HepG2 (cell line): Measurements from ENCODE around the gene ANGPTL2.

Experiments
- BRD4 ChIP-seq: sonication (generic); formaldehyde crosslinking; IDR thresholded peaks from 2 replicates; pipeline ENCODE4 v1.4.0; 2020; ENCODE audit warnings: missing genetic modification reagents
- EED ChIP-seq: sonication (generic); formaldehyde crosslinking; IDR thresholded peaks from 2 replicates; pipeline ENCODE4 v1.5.0; 2020; ENCODE audit warnings: mild to moderate bottlenecking, missing genetic modification reagents
- GPBP1L1 ChIP-seq: sonication (generic); formaldehyde crosslinking; IDR thresholded peaks from 2 replicates; pipeline ENCODE4 v1.5.0; 2020; ENCODE audit warnings: mild to moderate bottlenecking, missing genetic modification reagents
- MTF1 ChIP-seq: sonication (generic); formaldehyde crosslinking; IDR thresholded peaks from 2 replicates; pipeline ENCODE4 v1.5.0; 2020; ENCODE audit warnings: missing genetic modification reagents
- POLR2AphosphoS5 ChIP-seq: IDR thresholded peaks from 2 replicates; pipeline ENCODE4 v1.6.1; 2012; ENCODE audit warnings: low read depth, low read length
- SP5 ChIP-seq: IDR thresholded peaks from 2 replicates; pipeline ENCODE4 v1.6.1; 2016; ENCODE audit warnings: low read depth, borderline replicate concordance
- STAG1 ChIP-seq: sonication (generic); formaldehyde crosslinking; IDR thresholded peaks from 2 replicates; pipeline ENCODE4 v1.4.0; 2020; ENCODE audit warnings: missing genetic modification reagents
- ZNF253 ChIP-seq: sonication (generic); formaldehyde crosslinking; IDR thresholded peaks from 2 replicates; pipeline ENCODE4 v1.8.0; 2022; ENCODE audit warnings: mild to moderate bottlenecking, missing genetic modification reagents, borderline replicate concordance
- ZNF274 ChIP-seq: sonication (generic); formaldehyde crosslinking; IDR thresholded peaks from 2 replicates; pipeline ENCODE4 v1.5.1; 2020; ENCODE audit warnings: mild to moderate bottlenecking, missing genetic modification reagents
- ZNF331 ChIP-seq: sonication (generic); formaldehyde crosslinking; IDR thresholded peaks from 2 replicates; pipeline ENCODE4 v1.4.0; 2020; ENCODE audit warnings: missing genetic modification reagents
- TF ChIP-seq, protein P1 (sequence below): IDR thresholded peaks from 2 replicates; pipeline ENCODE4 v1.6.1; 2012; ENCODE audit warnings: inconsistent platforms
- TF ChIP-seq, protein P2 (sequence below): sonication (generic); formaldehyde crosslinking; IDR thresholded peaks from 2 replicates; pipeline ENCODE4 v1.5.0; 2020; ENCODE audit warnings: mild to moderate bottlenecking, missing genetic modification reagents, moderate library complexity
- TF ChIP-seq, protein P3 (sequence below), 2 experiments: IDR thresholded peaks; 2 replicates each; pipeline ENCODE4 v1.6.1; 2011 to 2012; ENCODE audit warnings: low read length in 2 of 2, borderline replicate concordance in 1 of 2, low read depth in 1 of 2, mild to moderate bottlenecking in 1 of 2, moderate library complexity in 1 of 2

DNA sequence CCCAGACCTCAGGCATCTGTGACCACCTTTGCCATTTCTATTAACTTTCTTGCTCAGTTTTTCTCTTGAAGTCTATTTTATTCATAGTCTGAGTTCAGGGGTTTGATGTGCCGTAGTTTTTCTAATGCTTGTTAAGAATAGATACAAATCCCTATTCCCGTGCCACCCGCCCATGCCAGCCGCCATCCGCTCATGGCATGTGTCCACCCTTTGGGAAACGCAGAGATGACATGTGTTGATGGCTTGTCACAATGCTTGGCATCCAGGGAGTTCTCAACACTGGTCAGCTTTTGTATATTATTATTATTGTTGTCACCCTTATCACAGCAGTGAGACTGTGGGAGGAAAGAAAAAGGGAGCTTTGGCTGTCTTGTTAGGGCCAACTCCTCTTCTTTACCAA lies 17.3 kb upstream of the ANGPTL2 start:
- TF ChIP-seq BRD4 (CRISPR knock-in tag) (no peak), GPBP1L1 (CRISPR knock-in tag) (no peak), SP5 (CRISPR knock-in tag) (no peak), POLR2AphosphoS5 (no peak), MTF1 (CRISPR knock-in tag) (no peak), EED (CRISPR knock-in tag) (no peak), ZNF274 (no peak), ZNF331 (CRISPR knock-in tag) (no peak), ZNF253 (CRISPR knock-in tag) (no peak), STAG1 (no peak)
- TF ChIP-seq, protein P1, sequence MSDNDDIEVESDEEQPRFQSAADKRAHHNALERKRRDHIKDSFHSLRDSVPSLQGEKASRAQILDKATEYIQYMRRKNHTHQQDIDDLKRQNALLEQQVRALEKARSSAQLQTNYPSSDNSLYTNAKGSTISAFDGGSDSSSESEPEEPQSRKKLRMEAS = no peak
- TF ChIP-seq, protein P2, sequence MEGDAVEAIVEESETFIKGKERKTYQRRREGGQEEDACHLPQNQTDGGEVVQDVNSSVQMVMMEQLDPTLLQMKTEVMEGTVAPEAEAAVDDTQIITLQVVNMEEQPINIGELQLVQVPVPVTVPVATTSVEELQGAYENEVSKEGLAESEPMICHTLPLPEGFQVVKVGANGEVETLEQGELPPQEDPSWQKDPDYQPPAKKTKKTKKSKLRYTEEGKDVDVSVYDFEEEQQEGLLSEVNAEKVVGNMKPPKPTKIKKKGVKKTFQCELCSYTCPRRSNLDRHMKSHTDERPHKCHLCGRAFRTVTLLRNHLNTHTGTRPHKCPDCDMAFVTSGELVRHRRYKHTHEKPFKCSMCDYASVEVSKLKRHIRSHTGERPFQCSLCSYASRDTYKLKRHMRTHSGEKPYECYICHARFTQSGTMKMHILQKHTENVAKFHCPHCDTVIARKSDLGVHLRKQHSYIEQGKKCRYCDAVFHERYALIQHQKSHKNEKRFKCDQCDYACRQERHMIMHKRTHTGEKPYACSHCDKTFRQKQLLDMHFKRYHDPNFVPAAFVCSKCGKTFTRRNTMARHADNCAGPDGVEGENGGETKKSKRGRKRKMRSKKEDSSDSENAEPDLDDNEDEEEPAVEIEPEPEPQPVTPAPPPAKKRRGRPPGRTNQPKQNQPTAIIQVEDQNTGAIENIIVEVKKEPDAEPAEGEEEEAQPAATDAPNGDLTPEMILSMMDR = no peak
- TF ChIP-seq, protein P3, sequence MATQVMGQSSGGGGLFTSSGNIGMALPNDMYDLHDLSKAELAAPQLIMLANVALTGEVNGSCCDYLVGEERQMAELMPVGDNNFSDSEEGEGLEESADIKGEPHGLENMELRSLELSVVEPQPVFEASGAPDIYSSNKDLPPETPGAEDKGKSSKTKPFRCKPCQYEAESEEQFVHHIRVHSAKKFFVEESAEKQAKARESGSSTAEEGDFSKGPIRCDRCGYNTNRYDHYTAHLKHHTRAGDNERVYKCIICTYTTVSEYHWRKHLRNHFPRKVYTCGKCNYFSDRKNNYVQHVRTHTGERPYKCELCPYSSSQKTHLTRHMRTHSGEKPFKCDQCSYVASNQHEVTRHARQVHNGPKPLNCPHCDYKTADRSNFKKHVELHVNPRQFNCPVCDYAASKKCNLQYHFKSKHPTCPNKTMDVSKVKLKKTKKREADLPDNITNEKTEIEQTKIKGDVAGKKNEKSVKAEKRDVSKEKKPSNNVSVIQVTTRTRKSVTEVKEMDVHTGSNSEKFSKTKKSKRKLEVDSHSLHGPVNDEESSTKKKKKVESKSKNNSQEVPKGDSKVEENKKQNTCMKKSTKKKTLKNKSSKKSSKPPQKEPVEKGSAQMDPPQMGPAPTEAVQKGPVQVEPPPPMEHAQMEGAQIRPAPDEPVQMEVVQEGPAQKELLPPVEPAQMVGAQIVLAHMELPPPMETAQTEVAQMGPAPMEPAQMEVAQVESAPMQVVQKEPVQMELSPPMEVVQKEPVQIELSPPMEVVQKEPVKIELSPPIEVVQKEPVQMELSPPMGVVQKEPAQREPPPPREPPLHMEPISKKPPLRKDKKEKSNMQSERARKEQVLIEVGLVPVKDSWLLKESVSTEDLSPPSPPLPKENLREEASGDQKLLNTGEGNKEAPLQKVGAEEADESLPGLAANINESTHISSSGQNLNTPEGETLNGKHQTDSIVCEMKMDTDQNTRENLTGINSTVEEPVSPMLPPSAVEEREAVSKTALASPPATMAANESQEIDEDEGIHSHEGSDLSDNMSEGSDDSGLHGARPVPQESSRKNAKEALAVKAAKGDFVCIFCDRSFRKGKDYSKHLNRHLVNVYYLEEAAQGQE (IDR thresholded peaks at IDR 0.05; ENCODE audit: borderline replicate concordance in 1 of 2, low read depth in 1 of 2, low read length in 2 of 2) = no peak
